NCI-H128 (cell line): ENCODE results near the gene OLFML3.

Experiments
- DNase-seq: peaks from one replicate; lab custom pipeline; 2025; ENCODE audit not compliant: unreplicated experiment; lab: John Stamatoyannopoulos, UW

OLFML3 gene

GRCh38 chr1:114024049-114024448, 44.8 kb downstream of the OLFML3 start:
- DNase-seq: no peak

GRCh38 chr1:114025609-114026401, 46.5 kb downstream of the OLFML3 start:
- no peak for DNase-seq

GRCh38 chr1:114026797-114027196, 47.5 kb downstream of the OLFML3 start:
- no peak for DNase-seq
